Ovary (tissue), 9 donors: ENCODE measurements around the gene TF. TPM values are rescaled to one million over a fixed set of nuclear protein-coding genes. Genes with fewer than 3 reads are reported as not detected.

Experiments used
- DNase-seq, 5 donors: peaks; one replicate each; pipeline ENCODE4 v3.0.0-alpha.2; 2019 to 2020
- H3K27ac ChIP-seq, 2 donors: fragments of 200-600 bp; one replicate each; pipeline versions ENCODE4 v1.5.1 to v1.8.0; 2019 to 2022
- H3K27me3 ChIP-seq: fragments of 200-600 bp; one replicate; pipeline ENCODE4 v1.8.0; 2022
- H3K36me3 ChIP-seq: fragments of 200-600 bp; sonication (generic); one replicate; pipeline ENCODE4 v1.5.1; 2019
- H3K4me1 ChIP-seq: one replicate; pipeline ENCODE4 v1.8.1; 2013; ENCODE audit warnings: mild to moderate bottlenecking, moderate library complexity; ENCODE audit not compliant: insufficient read depth
- H3K4me3 ChIP-seq: fragments of 200-600 bp; sonication (generic); one replicate; pipeline ENCODE4 v1.5.1; 2017
- H3K9me3 ChIP-seq, 2 donors: fragments of 200-600 bp in 1 of 2; sonication (generic) in 1 of 2; one replicate each; pipeline versions ENCODE4 v1.5.1 to v1.8.1; 2013 to 2019; ENCODE audit warnings: mild to moderate bottlenecking in 1 of 2, moderate library complexity in 1 of 2
- EP300 ChIP-seq: sonication (generic); formaldehyde crosslinking; IDR thresholded peaks from one replicate; pipeline ENCODE4 v1.6.1; 2017; ENCODE audit warnings: antibody characterized with exemption
- POLR2A ChIP-seq: fragments of 450-650 bp; IDR thresholded peaks from one replicate; pipeline ENCODE4 v1.6.1; 2017; ENCODE audit warnings: antibody characterized with exemption, mild to moderate bottlenecking, moderate library complexity
- WGBS, 3 donors: extraction: QIAGEN DNeasy Blood & Tissue Kit in 1 of 3; methylation state at CpG; one replicate each; pipeline versions ENCODE4 v1.1.5 to v1.1.7; 2013 to 2017; 5-methylcytosine and 5-hydroxymethylcytosine counted together
- intact Hi-C, 4 donors: fragments of 100-400 bp; cut with DNase I; formaldehyde crosslinking; loops; one replicate each; pipeline versions ENCODE4 v1.11.0 to v1.15.1; 2022 to 2023
- polyA plus RNA-seq, 2 donors: library from polyadenylated mRNA; stranded (reverse); fragments of 200-250 nt in 1 of 2; fragments of 350-450 nt in 1 of 2; fragmentation: Illumina TruSeq in 1 of 2; extraction: RNeasy Lipid Tissue Mini Kit (QIAGEN cat#74804) in 1 of 2; gene quantifications; one replicate each; pipeline ENCODE4 v1.2.3, GENCODE V29; 2013 to 2014
- total RNA-seq, 7 donors: library from RNA; depleted of rRNA in 2 of 7; stranded (reverse); fragments of >200 nt in 2 of 7; fragmentation: NEBNext Ultra II Directional in 3 of 7; extraction: Animal tissue kit (Norgen Biotek cat#: 25700) in 3 of 7; gene quantifications; one replicate each; pipeline versions ENCODE4 v1.1.0 to v1.2.4, GENCODE V29; 2016 to 2023
- TF ChIP-seq, protein P1 (sequence below), 3 donors: fragments of 450-650 bp in 2 of 3; fragments of 200-600 bp in 1 of 3; IDR thresholded peaks; one replicate each; pipeline versions ENCODE4 v1.5.1 to v1.8.0; 2016 to 2022; ENCODE audit warnings: antibody characterized with exemption in 3 of 3, mild to moderate bottlenecking in 1 of 3
- donor health status: DM: no; HTN: no; CAD: no; lungs with moderate emphysema.
- donor health status: DM: no; HTN: no; CAD: no.
- donor health status: Bipolar disorder and iron deficiency.
- donor health status: DM: yes; HTN: yes; CAD: no.
- donor health status: DM: no; HTN: no; CAD: no.
- donor health status: DM: yes; HTN: yes; CAD: no.

Gene TF
- total and polyA plus RNA-seq, 9 donors = under 0.01 to 18.1 (median 2.0) TPM

- Histone ChIP-seq H3K4me3 (no peak overlapping the region), H3K27ac (no peak overlapping the region), H3K9me3 (no peaks in the 10 kb centered on the region), H3K4me1 (no peaks in the 10 kb centered on the region), H3K36me3 (no peaks in the 10 kb centered on the region), H3K27me3 (no peaks in the 10 kb centered on the region)
- no peak for DNase-seq
- 85 to 90% (median 89%) methylated on average over 6 of the region's 6 CpGs for WGBS, 3 donors
- intact Hi-C loops = no loop called here
- TF ChIP-seq EP300 (no peak), POLR2A (no peak)
- TF ChIP-seq, protein P1, sequence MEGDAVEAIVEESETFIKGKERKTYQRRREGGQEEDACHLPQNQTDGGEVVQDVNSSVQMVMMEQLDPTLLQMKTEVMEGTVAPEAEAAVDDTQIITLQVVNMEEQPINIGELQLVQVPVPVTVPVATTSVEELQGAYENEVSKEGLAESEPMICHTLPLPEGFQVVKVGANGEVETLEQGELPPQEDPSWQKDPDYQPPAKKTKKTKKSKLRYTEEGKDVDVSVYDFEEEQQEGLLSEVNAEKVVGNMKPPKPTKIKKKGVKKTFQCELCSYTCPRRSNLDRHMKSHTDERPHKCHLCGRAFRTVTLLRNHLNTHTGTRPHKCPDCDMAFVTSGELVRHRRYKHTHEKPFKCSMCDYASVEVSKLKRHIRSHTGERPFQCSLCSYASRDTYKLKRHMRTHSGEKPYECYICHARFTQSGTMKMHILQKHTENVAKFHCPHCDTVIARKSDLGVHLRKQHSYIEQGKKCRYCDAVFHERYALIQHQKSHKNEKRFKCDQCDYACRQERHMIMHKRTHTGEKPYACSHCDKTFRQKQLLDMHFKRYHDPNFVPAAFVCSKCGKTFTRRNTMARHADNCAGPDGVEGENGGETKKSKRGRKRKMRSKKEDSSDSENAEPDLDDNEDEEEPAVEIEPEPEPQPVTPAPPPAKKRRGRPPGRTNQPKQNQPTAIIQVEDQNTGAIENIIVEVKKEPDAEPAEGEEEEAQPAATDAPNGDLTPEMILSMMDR (IDR thresholded peaks at IDR 0.05) = no peak
Measured at GRCh38 chr3:133836497-133837158, 90.4 kb downstream of the TF start.

GRCh38 chr3:133837487-133838295, 91.5 kb downstream of the TF start:
- intact Hi-C loops = no loop called here
- no peak for TF ChIP-seq POLR2A
- no peak overlapping the region for H3K4me3 ChIP-seq
- H3K9me3 ChIP-seq = no peaks in the 10 kb centered on the region
- 90 to 92% (median 90%) methylated on average over 22 of the region's 22 CpGs for WGBS, 3 donors
- no peak overlapping the region for H3K27ac ChIP-seq
- H3K4me1 ChIP-seq = no peaks in the 10 kb centered on the region
- H3K36me3 ChIP-seq = no peaks in the 10 kb centered on the region
- H3K27me3 ChIP-seq = no peaks in the 10 kb centered on the region
- no peak for DNase-seq

GRCh38 chr3:133838296-133838789, 92.2 kb downstream of the TF start:
- intact Hi-C loops = no loop called here
- H3K4me1 ChIP-seq = no peaks in the 10 kb centered on the region
- TF ChIP-seq, protein P1 (IDR thresholded peaks at IDR 0.05) = no peak
- no peak for TF ChIP-seq EP300
- no peak for TF ChIP-seq POLR2A
- H3K9me3 ChIP-seq = no peaks in the 10 kb centered on the region
- no peak overlapping the region for H3K4me3 ChIP-seq
- no peak overlapping the region for H3K27ac ChIP-seq
- 92 to 96% (median 95%) methylated on average over 4 of the region's 4 CpGs for WGBS, 3 donors
- no peaks in the 10 kb centered on the region for H3K27me3 ChIP-seq
- no peak for DNase-seq
- H3K36me3 ChIP-seq = no peaks in the 10 kb centered on the region

DNA sequence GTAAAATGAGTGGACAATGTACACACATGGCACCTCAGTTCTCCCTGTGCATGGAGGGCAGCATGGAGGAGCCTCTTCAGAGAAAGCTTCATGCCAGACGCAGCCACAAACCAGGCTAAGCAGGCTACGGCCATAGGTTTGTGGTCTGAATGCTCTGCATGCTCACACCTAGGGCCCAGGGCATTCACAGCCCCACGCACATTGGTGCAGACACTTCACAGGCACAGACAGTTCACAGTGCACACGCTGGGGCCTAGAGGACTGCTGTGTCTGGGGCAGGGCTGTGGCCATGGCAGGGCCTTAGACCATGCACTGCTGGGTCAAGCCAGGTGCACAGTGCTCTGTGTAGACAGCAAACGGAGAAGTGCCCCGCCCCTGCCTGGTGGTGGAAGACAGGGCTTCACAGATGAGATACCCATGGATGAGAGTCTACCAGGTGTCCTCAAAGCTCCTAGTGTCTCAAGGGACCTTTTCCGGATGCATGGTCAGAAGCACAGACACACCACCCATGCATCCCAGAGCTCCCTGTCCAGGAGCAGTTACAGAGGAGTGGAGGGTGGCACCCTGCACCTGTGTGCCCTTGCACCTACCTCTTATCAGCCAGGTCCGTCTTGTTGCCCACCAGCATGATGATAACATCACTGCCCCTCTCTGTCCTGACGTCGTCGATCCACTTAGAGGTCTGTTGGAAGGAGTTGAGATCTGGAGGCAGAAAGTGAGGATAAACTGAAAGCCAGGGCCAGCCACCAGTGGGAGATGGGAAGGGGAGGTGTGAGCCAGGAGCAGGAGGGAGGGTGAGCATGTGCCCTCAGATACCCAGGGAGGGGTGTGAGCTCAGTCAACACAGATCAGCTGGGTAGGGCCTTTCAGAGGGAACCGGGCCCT, 93.0 kb downstream of the TF start:
- Histone ChIP-seq H3K27me3 (no peaks in the 10 kb centered on the region), H3K4me3 (no peak overlapping the region), H3K4me1 (no peaks in the 10 kb centered on the region), H3K27ac (no peak overlapping the region), H3K9me3 (no peaks in the 10 kb centered on the region), H3K36me3 (no peaks in the 10 kb centered on the region)
- WGBS, 3 donors = 87 to 94% (median 91%) methylated on average over 12 of the region's 12 CpGs
- TF ChIP-seq, protein P1 (IDR thresholded peaks at IDR 0.05) = no peak
- no peak for TF ChIP-seq EP300
- intact Hi-C loops = no loop called here
- no peak for DNase-seq
